Tibial artery (tissue), 4 donors: Measurements from ENCODE around the gene RNLS.

Experiments used
- DNase-seq, 2 donors: peaks; one replicate each; pipeline ENCODE4 v3.0.0-alpha.2; 2019
- H3K27ac ChIP-seq, 2 donors: fragments of 200-600 bp; sonication (generic) in 1 of 2; 1 replicate in 1 of 2; 2 replicates in 1 of 2; pipeline ENCODE4 v1.5.1; 2018 to 2019; ENCODE audit warnings: mild to moderate bottlenecking in 1 of 2
- H3K27me3 ChIP-seq, 2 donors: fragments of 200-600 bp; sonication (generic) in 1 of 2; one replicate each; pipeline versions ENCODE4 v1.5.1 to v1.6.0; 2016 to 2019
- H3K36me3 ChIP-seq, 3 donors: fragments of 200-600 bp; sonication (generic) in 2 of 3; one replicate each; pipeline ENCODE4 v1.5.1; 2016 to 2019; ENCODE audit warnings: mild to moderate bottlenecking in 2 of 3
- H3K4me1 ChIP-seq, 4 donors: fragments of 200-600 bp; sonication (generic) in 2 of 4; 1 replicate in 3 of 4; 2 replicates in 1 of 4; pipeline ENCODE4 v1.5.1; 2016 to 2019
- H3K4me3 ChIP-seq, 2 donors: fragments of 200-600 bp; sonication (generic) in 1 of 2; 1 replicate in 1 of 2; 2 replicates in 1 of 2; pipeline ENCODE4 v1.5.1; 2018 to 2019; ENCODE audit warnings: mild to moderate bottlenecking in 2 of 2
- H3K9me3 ChIP-seq, 3 donors: fragments of 200-600 bp; sonication (generic) in 1 of 3; one replicate each; pipeline ENCODE4 v1.5.1; 2016 to 2019
- CTCF ChIP-seq, 2 experiments: fragments of 200-600 bp in 1 of 2; fragments of 450-650 bp in 1 of 2; IDR thresholded peaks; one replicate each; pipeline ENCODE4 v1.5.1; 2017 to 2019; ENCODE audit warnings: antibody characterized with exemption in 2 of 2, mild to moderate bottlenecking in 1 of 2, moderate library complexity in 1 of 2
- intact Hi-C: fragments of 100-400 bp; cut with DNase I; formaldehyde crosslinking; loops from one replicate; pipeline ENCODE4 v1.15.0; 2023; ENCODE audit warnings: low total_unique reads

RNLS gene

GRCh38 chr10:88553116-88553752 is 29.9 kb downstream of the RNLS start:
- peak; percentile 34 to 70 for DNase-seq
- intact Hi-C loops: loop anchor here (10.0 kb wide), 3 partner anchors 148 to 698 kb away; no protein-coding TSS in a partner anchor
- Histone ChIP-seq H3K4me3 (no peak overlapping the region), H3K27me3 (no peaks in the 10 kb centered on the region), H3K9me3 (no peaks in the 10 kb centered on the region), H3K36me3 (no peaks in the 10 kb centered on the region), H3K4me1 (peaks cover 0 to 7% (median 0%) of the 10 kb centered on the region in 4 donors), H3K27ac (no peak overlapping the region)
- TF ChIP-seq CTCF (IDR thresholded peaks at IDR 0.05): peak; percentile 69 to 77

- no peak for TF ChIP-seq CTCF (IDR thresholded peaks at IDR 0.05)
- intact Hi-C loops: loop anchor here (10.0 kb wide), 3 partner anchors 146 to 696 kb away; no protein-coding TSS in a partner anchor
Measured at GRCh38 chr10:88551246-88551645, 31.9 kb downstream of the RNLS start.

GRCh38 chr10:88546497-88546896 is 36.6 kb downstream of the RNLS start:
- Histone ChIP-seq H3K9me3 (no peaks in the 10 kb centered on the region), H3K27ac (no peak overlapping the region), H3K4me1 (peaks cover 0 to 10% (median 9%) of the 10 kb centered on the region in 4 donors), H3K27me3 (no peaks in the 10 kb centered on the region), H3K36me3 (no peaks in the 10 kb centered on the region), H3K4me3 (no peak overlapping the region)
- intact Hi-C loops: no loop called here
- no peak for TF ChIP-seq CTCF (IDR thresholded peaks at IDR 0.05)
- DNase-seq: no peak

More at GRCh38 chr10:88551246-88551645, 31.9 kb downstream of the RNLS start:
- H3K4me1 ChIP-seq: no peaks in the 10 kb centered on the region
- H3K4me3 ChIP-seq: no peak overlapping the region
- no peaks in the 10 kb centered on the region for H3K9me3 ChIP-seq
- no peak overlapping the region for H3K27ac ChIP-seq
- H3K36me3 ChIP-seq: no peaks in the 10 kb centered on the region
- H3K27me3 ChIP-seq: no peaks in the 10 kb centered on the region
- DNase-seq: no peak

DNA sequence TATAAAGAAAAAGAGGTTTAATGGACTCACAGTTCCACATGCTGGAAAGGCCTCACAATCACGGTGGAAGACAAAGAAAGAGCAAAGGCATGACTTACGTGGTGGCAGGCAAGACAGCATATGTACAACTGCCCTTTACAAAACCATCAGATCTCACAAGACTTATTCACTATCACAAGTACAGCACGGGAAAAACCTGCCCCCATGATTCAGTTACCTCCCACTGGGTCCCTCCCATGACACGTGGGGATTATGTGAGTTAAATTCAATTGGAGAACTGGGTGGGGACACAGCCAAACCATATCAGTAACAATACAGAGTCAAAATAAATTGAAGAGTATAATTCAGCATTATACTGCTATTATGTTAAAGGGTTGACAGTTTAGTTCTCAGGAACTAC is 37.8 kb downstream of the RNLS start:
- TF ChIP-seq CTCF (IDR thresholded peaks at IDR 0.05): no peak
- Histone ChIP-seq H3K9me3 (no peaks in the 10 kb centered on the region), H3K36me3 (no peaks in the 10 kb centered on the region), H3K27me3 (no peaks in the 10 kb centered on the region), H3K4me3 (no peak overlapping the region), H3K4me1 (peaks cover 0 to 20% (median 11%) of the 10 kb centered on the region in 4 donors), H3K27ac (no peak overlapping the region)
- no peak for DNase-seq
- intact Hi-C loops: no loop called here

GRCh38 chr10:88544140-88544870 is 38.8 kb downstream of the RNLS start:
- Histone ChIP-seq H3K36me3 (no peaks in the 10 kb centered on the region), H3K4me1 (peaks cover 0 to 25% (median 13%) of the 10 kb centered on the region in 4 donors), H3K27me3 (no peaks in the 10 kb centered on the region), H3K27ac (no peak overlapping the region), H3K9me3 (no peaks in the 10 kb centered on the region), H3K4me3 (no peak overlapping the region)
- no peak for DNase-seq
- TF ChIP-seq CTCF (IDR thresholded peaks at IDR 0.05): no peak
- intact Hi-C loops: loop anchor here (5.0 kb wide), 1 partner anchor 407 kb away; no protein-coding TSS in a partner anchor
